Ishikawa (cell line): ENCODE measurements around the gene B9D2.

Experiments
- CEBPB ChIP-seq: IDR thresholded peaks from 2 replicates; pipeline ENCODE4 v1.6.1; 2012
- CREB1 ChIP-seq: IDR thresholded peaks from 2 replicates; pipeline ENCODE4 v1.6.1; 2012; ENCODE audit warnings: low read depth
- EGR1 ChIP-seq: IDR thresholded peaks from 2 replicates; pipeline ENCODE4 v1.6.1; 2012
- EP300 ChIP-seq: IDR thresholded peaks from 2 replicates; pipeline ENCODE4 v1.6.1; 2012; ENCODE audit warnings: borderline replicate concordance
- FOXM1 ChIP-seq: IDR thresholded peaks from 2 replicates; pipeline ENCODE4 v1.6.1; 2012; ENCODE audit warnings: low read depth, borderline replicate concordance
- MAX ChIP-seq: IDR thresholded peaks from 2 replicates; pipeline ENCODE4 v1.6.1; 2012
- NFIC ChIP-seq: IDR thresholded peaks from 2 replicates; pipeline ENCODE4 v1.6.1; 2012
- RAD21 ChIP-seq: IDR thresholded peaks from 2 replicates; pipeline ENCODE4 v1.6.1; 2012; ENCODE audit warnings: low read depth
- REST ChIP-seq: IDR thresholded peaks from 2 replicates; pipeline ENCODE4 v1.6.1; 2012; ENCODE audit warnings: low read depth, mild to moderate bottlenecking
- TAF1 ChIP-seq: IDR thresholded peaks from 2 replicates; pipeline ENCODE4 v1.6.1; 2012; ENCODE audit warnings: low read depth, mild to moderate bottlenecking
- TCF12 ChIP-seq: IDR thresholded peaks from 2 replicates; pipeline ENCODE4 v1.6.1; 2012; ENCODE audit warnings: low read depth
- TEAD4 ChIP-seq: IDR thresholded peaks from 2 replicates; pipeline ENCODE4 v1.6.1; 2012
- USF1 ChIP-seq: IDR thresholded peaks from 2 replicates; pipeline ENCODE4 v1.6.1; 2012
- YY1 ChIP-seq: IDR thresholded peaks from 2 replicates; pipeline ENCODE4 v1.6.1; 2012; ENCODE audit warnings: low read depth
- ZBTB7A ChIP-seq: IDR thresholded peaks from 2 replicates; pipeline ENCODE4 v1.6.1; 2012; ENCODE audit warnings: low read depth

B9D2 gene

GRCh38 chr19:41354343-41354953 is 9.5 kb downstream of the B9D2 start:
- no peak for TF ChIP-seq CREB1
- TF ChIP-seq NFIC, result no peak
- TF ChIP-seq TEAD4, result no peak
- no peak for TF ChIP-seq RAD21
- TF ChIP-seq MAX, result no peak

GRCh38 chr19:41353466-41354342 is 10.2 kb downstream of the B9D2 start, which contains the start of gene TGFB1:
TSS of gene TGFB1 (minus strand) at chr19:41353922. CDS start at chr19:41353044, 878 bp downstream.
- no peak for TF ChIP-seq REST
- TF ChIP-seq ZBTB7A, result peak; percentile 83
- peak; percentile 50 for TF ChIP-seq MAX
- TF ChIP-seq YY1, result no peak
- TF ChIP-seq TCF12, result peak; percentile 22; the same call in 1 of the 2 replicates
- TF ChIP-seq EP300, result no peak
- TF ChIP-seq TEAD4, result no peak
- TF ChIP-seq FOXM1, result no peak
- no peak for TF ChIP-seq CREB1
- TF ChIP-seq CEBPB, result no peak
- no peak for TF ChIP-seq NFIC
- TF ChIP-seq TAF1, result no peak
- peak; percentile 95 for TF ChIP-seq EGR1
- peak; percentile 46; the same call in 1 of the 2 replicates for TF ChIP-seq RAD21

GRCh38 chr19:41352609-41353465 is 11.1 kb downstream of the B9D2 start:
- TF ChIP-seq MAX, result peak; percentile 22; the same call in 1 of the 2 replicates
- 0 out of 2 replicates have a peak, but pooled peaks have one; percentile 26 for TF ChIP-seq YY1
- no peak for TF ChIP-seq TEAD4

- TF ChIP-seq TAF1, result no peak
- no peak for TF ChIP-seq TCF12
- no peak for TF ChIP-seq FOXM1
- no peak for TF ChIP-seq YY1
- TF ChIP-seq TEAD4, result no peak
- no peak for TF ChIP-seq USF1
- TF ChIP-seq REST, result no peak
- no peak for TF ChIP-seq RAD21
- no peak for TF ChIP-seq CREB1
- no peak for TF ChIP-seq NFIC
- TF ChIP-seq EP300, result no peak; the same call in 1 of the 2 replicates
- no peak; the same call in 1 of the 2 replicates for TF ChIP-seq ZBTB7A
Observed at GRCh38 chr19:41352279-41352608, 11.7 kb downstream of the B9D2 start.

GRCh38 chr19:41351339-41352245 is 12.4 kb downstream of the B9D2 start:
- TF ChIP-seq CREB1 (no peak), USF1 (peak; percentile 53)
